HEK293 (cell line): Measurements from ENCODE around the gene FHL5.

Source experiments
- ATF2 ChIP-seq: fragments of 450-650 bp; formaldehyde crosslinking; IDR thresholded peaks from 2 replicates; pipeline ENCODE4 v1.5.1; 2016; ENCODE audit warnings: missing biosample characterization, missing genetic modification characterization, low read depth
- CTCF ChIP-seq: fragments of 450-650 bp; formaldehyde crosslinking; IDR thresholded peaks from 2 replicates; pipeline ENCODE4 v1.5.1; 2016; ENCODE audit warnings: missing biosample characterization, missing genetic modification characterization
- ELK4 ChIP-seq: IDR thresholded peaks from 2 replicates; pipeline ENCODE4 v1.6.1; 2011; ENCODE audit warnings: mild to moderate bottlenecking, low read depth, low read length, borderline replicate concordance
- ZBTB11 ChIP-seq: fragments of 450-650 bp; formaldehyde crosslinking; conservative IDR thresholded peaks from 2 replicates; pipeline ENCODE4 v1.5.1; 2016; ENCODE audit warnings: low read depth, missing biosample characterization, missing genetic modification characterization
- ZNF133 ChIP-seq: fragments of 450-650 bp; formaldehyde crosslinking; IDR thresholded peaks from 2 replicates; pipeline ENCODE4 v1.5.1; 2016; ENCODE audit warnings: missing biosample characterization, missing genetic modification characterization
- ZNF175 ChIP-seq: fragments of 450-650 bp; formaldehyde crosslinking; IDR thresholded peaks from 2 replicates; pipeline ENCODE4 v1.5.1; 2016; ENCODE audit warnings: missing biosample characterization, missing genetic modification characterization
- ZNF704 ChIP-seq: fragments of 450-650 bp; formaldehyde crosslinking; IDR thresholded peaks from 2 replicates; pipeline ENCODE4 v1.5.1; 2016; ENCODE audit warnings: missing biosample characterization, missing genetic modification characterization

- TF ChIP-seq ZNF175 (tag by site-specific recombination) (no peak), ZNF133 (tag by site-specific recombination) (no peak), CTCF (tag by site-specific recombination) (no peak), ATF2 (tag by site-specific recombination) (no peak), ZNF704 (no peak), ELK4 (no peak), ZBTB11 (tag by site-specific recombination) (no peak)
Observed at GRCh38 chr6:96570053-96570452, 7.1 kb downstream of the FHL5 start.
